Measurements from ENCODE around the gene OR7D2. TPM values are rescaled to one million over a fixed set of nuclear protein-coding genes. Genes with fewer than 3 reads are reported as not detected.
A peak's percentile ranks its signal among the peaks of the same experiment; 100 is the strongest.

The OR7D2 gene
- not detected for total RNA-seq
- polyA plus RNA-seq = under 1 TPM in 1 of 2 donors, not detected in 1; 0.15 TPM

DNA sequence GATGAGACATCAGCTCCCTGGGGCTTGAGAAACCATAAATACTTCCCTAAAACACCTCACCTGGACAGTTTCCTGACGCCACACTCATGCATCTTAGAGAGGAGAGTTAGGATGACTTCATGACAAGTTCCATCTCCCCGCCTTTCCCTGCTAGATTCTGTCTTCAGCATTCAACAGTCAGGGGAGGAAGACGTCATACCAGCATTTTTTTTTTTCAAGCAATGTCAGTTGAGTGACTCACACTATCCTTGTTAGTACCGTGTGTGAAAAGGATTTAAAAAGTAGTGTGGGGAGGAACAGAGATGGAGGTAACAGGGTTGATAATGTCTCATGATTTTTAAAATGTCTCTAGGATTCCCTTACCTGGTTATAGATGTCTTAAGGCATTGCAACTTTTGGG, at the start of gene OR7D2:
Gene OR7D2, plus strand, starts transcription at position 79 of the 400 bp plus-strand sequence. CDS start 6,803 bp downstream, outside the sequence.
- ChIA-PET POLR2A (ENCODE audit: partially characterized antibody) (no interaction called here), CTCF (ENCODE audit: partially characterized antibody) (no interaction called here)
- Histone ChIP-seq H3K4me1 (ENCODE audit: insufficient read depth, low read length) (no peaks in the 10 kb centered on the region), H3K9me3 (ENCODE audit: control insufficient read depth in 1 of 2, low read length in 2 of 2) (no peaks in the 10 kb centered on the region), H3K27me3 (ENCODE audit: insufficient read depth, low read length) (no peaks in the 10 kb centered on the region), H3K36me3 (ENCODE audit: insufficient read depth, low read length) (no peaks in the 10 kb centered on the region), H3K4me3 (ENCODE audit: low read length in 2 of 2) (no peak within 1 kb of the TSS), H3K27ac (ENCODE audit: low read depth, low read length) (no peak within 1 kb of the TSS)
- peaks cover 0 to 4% (median 0%) of the 10 kb centered on the region in 8 donors for H3K9me3 Mint-ChIP-seq
- no peak within 1 kb of the TSS for H3K4me3 Mint-ChIP-seq
- intact Hi-C loops (cut with micrococcal nuclease) = no loop called here
- peaks cover 0 to 4% of the 10 kb centered on the region in 2 donors for H3K27me3 Mint-ChIP-seq
- H3K27ac Mint-ChIP-seq = no peak within 1 kb of the TSS
- no peak for DNase-seq
- no peaks in the 10 kb centered on the region for H3K4me1 Mint-ChIP-seq
- H3K36me3 Mint-ChIP-seq = no peaks in the 10 kb centered on the region

DNA sequence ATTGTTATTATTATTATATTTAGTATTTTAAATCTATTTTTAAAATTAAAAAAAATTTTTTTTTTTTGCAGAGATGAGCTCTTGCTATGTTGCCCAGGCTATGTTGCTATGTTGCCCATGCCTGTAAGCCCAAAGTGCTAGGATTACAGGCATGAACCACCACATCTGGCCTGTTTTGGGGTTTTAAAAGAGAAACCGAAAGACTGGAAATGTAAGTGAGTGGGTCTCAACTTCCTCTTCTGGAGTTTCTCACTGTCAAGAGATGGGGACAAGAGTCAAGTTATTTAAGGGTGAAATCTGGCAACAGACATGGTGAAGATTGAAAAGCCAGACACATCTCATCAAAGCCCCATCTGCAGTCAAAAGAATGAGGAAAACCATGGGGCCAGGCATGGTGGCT, 47.8 kb upstream of the OR7D2 start:
- no peak overlapping the region for H3K27ac Mint-ChIP-seq
- peaks cover 0 to 8% (median 5%) of the 10 kb centered on the region in 4 donors for H3K4me1 Mint-ChIP-seq
- no peak overlapping the region for H3K4me3 ChIP-seq (ENCODE audit: low read length in 2 of 2)
- H3K27me3 ChIP-seq (ENCODE audit: insufficient read depth, low read length) = no peaks in the 10 kb centered on the region
- DNase-seq = no peak
- CTCF ChIA-PET (ENCODE audit: partially characterized antibody) = no interaction called here
- no peaks in the 10 kb centered on the region for H3K9me3 ChIP-seq (ENCODE audit: control insufficient read depth in 1 of 2, low read length in 2 of 2)
- no peaks in the 10 kb centered on the region for H3K36me3 Mint-ChIP-seq
- no peak overlapping the region for H3K4me3 Mint-ChIP-seq
- no peaks in the 10 kb centered on the region for H3K4me1 ChIP-seq (ENCODE audit: insufficient read depth, low read length)
- H3K36me3 ChIP-seq (ENCODE audit: insufficient read depth, low read length) = no peaks in the 10 kb centered on the region
- peaks cover 0 to 1% (median 0%) of the 10 kb centered on the region in 8 donors for H3K9me3 Mint-ChIP-seq
- intact Hi-C loops (cut with micrococcal nuclease) = no loop called here
- peaks cover 13 to 18% of the 10 kb centered on the region in 2 donors for H3K27me3 Mint-ChIP-seq
- H3K27ac ChIP-seq (ENCODE audit: low read depth, low read length) = no peak overlapping the region
- POLR2A ChIA-PET (ENCODE audit: partially characterized antibody) = no interaction called here

DNA sequence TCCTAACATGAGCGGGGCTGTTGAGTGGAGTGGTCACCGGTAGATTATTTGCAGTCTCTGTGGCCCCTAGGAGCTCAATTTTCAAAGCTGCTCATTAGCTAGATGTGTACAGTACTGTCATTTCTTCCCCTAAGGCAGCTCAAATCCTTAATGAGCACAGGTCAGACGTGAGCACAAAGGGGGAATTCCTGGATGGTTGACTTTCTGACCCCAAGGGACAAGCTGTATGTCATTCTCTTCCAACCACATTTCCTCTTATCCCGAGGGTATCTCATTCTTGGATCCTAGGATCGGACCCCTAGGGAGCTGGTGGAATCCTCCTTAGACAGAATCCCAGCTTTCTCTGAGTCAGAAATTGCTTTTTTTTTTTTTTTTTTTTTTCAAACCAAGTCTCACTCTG, 46.4 kb upstream of the OR7D2 start:
- POLR2A ChIA-PET (ENCODE audit: partially characterized antibody) = no interaction called here
- Histone ChIP-seq H3K27me3 (ENCODE audit: insufficient read depth, low read length) (no peaks in the 10 kb centered on the region), H3K4me1 (ENCODE audit: insufficient read depth, low read length) (no peaks in the 10 kb centered on the region), H3K36me3 (ENCODE audit: insufficient read depth, low read length) (no peaks in the 10 kb centered on the region), H3K4me3 (ENCODE audit: low read length in 2 of 2) (no peak overlapping the region), H3K27ac (ENCODE audit: low read depth, low read length) (no peak overlapping the region), H3K9me3 (ENCODE audit: control insufficient read depth in 1 of 2, low read length in 2 of 2) (no peaks in the 10 kb centered on the region)
- peaks cover 3 to 12% (median 7%) of the 10 kb centered on the region in 4 donors for H3K4me1 Mint-ChIP-seq
- no peaks in the 10 kb centered on the region for H3K36me3 Mint-ChIP-seq
- no peak overlapping the region for H3K27ac Mint-ChIP-seq
- H3K27me3 Mint-ChIP-seq = peaks cover 6% of the 10 kb centered on the region in 2 donors
- H3K4me3 Mint-ChIP-seq = no peak overlapping the region
- peaks cover 0 to 1% (median 0%) of the 10 kb centered on the region in 8 donors for H3K9me3 Mint-ChIP-seq
- CTCF ChIA-PET (ENCODE audit: partially characterized antibody) = no interaction called here
- intact Hi-C loops (cut with micrococcal nuclease) = no loop called here
- no peak for DNase-seq

DNA sequence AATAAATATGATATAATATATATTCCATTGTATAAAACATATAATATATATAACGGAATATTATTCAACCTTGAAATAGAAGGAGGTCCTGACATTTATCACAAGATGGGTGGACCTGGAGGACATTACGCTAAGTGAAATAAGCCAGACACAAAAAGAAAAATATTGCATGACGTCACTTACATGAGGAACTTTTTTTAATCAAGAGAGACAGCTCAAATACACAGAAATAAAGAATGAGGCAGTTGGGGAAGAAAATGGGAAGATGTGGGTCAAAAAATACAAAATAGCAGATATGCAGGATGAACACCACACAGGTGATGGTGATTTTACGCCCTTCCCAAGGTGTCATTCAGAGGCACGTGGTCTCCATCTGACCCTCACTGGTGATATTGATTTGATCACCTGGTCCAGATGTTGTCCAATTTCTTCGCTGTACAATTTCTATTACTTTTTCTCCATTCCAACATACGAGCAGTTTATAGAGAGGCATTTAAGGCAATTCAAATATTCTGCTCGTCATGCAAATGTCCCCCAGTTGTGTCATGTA, 39.1 kb upstream of the OR7D2 start:
- intact Hi-C loops (cut with micrococcal nuclease) = loop anchor here (1.0 kb wide), 3 partner anchors 296 to 482 kb away; partner anchors contain the start of genes ZNF121, ZNF266 and ZNF561
- H3K9me3 Mint-ChIP-seq = peaks cover 0 to 5% (median 3%) of the 10 kb centered on the region in 8 donors
- H3K27ac Mint-ChIP-seq = peak overlapping the region; percentile 95 to 99 (median 98)
- H3K4me3 Mint-ChIP-seq = peak overlapping the region; percentile 95 to 99 (median 98)
- Histone ChIP-seq H3K27me3 (ENCODE audit: insufficient read depth, low read length) (no peaks in the 10 kb centered on the region), H3K27ac (ENCODE audit: low read depth, low read length) (peak overlapping the region; percentile 96), H3K9me3 (ENCODE audit: control insufficient read depth in 1 of 2, low read length in 2 of 2) (peaks cover 0 to 2% of the 10 kb centered on the region in 2 donors), H3K4me1 (ENCODE audit: insufficient read depth, low read length) (peaks cover 25% of the 10 kb centered on the region), H3K36me3 (ENCODE audit: insufficient read depth, low read length) (no peaks in the 10 kb centered on the region), H3K4me3 (ENCODE audit: low read length in 2 of 2) (peak overlapping the region; percentile 82 to 88)
- peaks cover 2% of the 10 kb centered on the region in 2 donors for H3K27me3 Mint-ChIP-seq
- peaks cover 12 to 26% of the 10 kb centered on the region in 2 donors for H3K36me3 Mint-ChIP-seq
- peaks cover 27 to 44% (median 35%) of the 10 kb centered on the region in 4 donors for H3K4me1 Mint-ChIP-seq
- no peak for DNase-seq
- ChIA-PET CTCF (ENCODE audit: partially characterized antibody) (no interaction called here), POLR2A (ENCODE audit: partially characterized antibody) (no interaction called here)

DNA sequence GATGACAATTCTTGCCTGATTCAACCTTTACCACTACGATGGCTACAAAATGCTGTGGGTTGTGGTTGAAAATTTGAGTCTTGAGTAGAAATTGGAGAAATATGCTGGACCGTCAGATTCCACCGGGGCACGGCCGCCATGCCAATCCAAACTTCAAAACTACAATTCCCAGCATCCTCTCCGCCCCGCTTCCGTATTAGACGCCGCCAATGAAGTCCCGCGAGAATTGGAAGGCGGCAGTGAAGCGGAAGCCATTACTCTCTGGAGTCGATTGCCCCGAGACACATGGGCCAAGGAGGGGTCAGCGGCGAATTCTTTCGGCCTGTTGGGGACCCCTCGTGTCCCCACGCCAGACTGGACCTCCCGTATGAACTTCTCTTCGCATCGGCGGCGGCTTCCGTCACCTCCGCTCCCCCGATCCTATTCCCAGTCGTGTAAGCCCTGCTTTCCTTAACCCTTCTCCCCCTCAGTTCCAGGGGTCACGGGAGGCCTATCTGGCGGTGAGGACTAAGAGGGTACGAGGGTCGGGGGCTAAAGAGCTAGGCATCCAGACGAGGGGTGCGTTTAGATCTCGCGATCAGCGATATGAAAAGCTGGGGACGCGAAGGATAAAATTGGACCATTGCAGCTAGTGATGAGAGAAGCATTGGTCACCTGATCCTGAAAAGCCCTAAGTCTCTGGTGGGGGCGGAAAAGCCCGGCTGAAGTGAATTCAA, 38.5 kb upstream of the OR7D2 start, which contains the start of gene ZNF317:
Gene ZNF317, plus strand, starts transcription at position 239 of the 716 bp plus-strand sequence. CDS start 15,620 bp downstream, outside the sequence.
- POLR2A ChIA-PET (ENCODE audit: partially characterized antibody) = interaction anchor here (0.8 kb wide), 1 partner anchor 628 kb away, joined by 4 read pairs; the partner anchor contains the start of gene ZNF846
- peak within 1 kb of the TSS; percentile 95 to 99 (median 98) for H3K4me3 Mint-ChIP-seq
- CTCF ChIA-PET (ENCODE audit: partially characterized antibody) = no interaction called here

DNA sequence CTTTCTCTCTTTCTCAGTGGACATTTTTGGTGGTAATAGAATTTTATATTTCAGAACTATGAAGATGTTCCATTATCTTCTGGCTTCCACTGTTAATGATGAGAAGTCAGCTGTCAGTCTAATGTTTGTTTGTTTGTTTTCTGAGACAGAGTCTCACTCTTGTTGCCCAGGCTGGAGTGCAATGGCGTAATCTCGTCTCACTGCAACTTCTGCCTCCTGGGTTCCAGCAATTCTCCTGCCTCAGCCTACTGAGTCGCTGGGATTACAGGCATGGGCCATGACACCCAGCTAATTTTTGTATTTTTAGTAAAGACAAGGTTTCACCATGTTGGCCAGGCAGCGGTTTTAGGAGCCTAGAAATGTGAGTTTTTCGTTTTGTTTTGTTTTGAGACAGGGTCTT, 33.9 kb upstream of the OR7D2 start:
- POLR2A ChIA-PET (ENCODE audit: partially characterized antibody) = no interaction called here
- peak overlapping the region in 2 of 8 donors; percentile 15 to 65 for H3K4me3 Mint-ChIP-seq

More for the DNA sequence above, 38.5 kb upstream of the OR7D2 start, which contains the start of gene ZNF317:
- Mint-ChIP-seq H3K27me3 (peaks cover 1 to 2% of the 10 kb centered on the region in 2 donors), H3K4me1 (peaks cover 29 to 48% (median 37%) of the 10 kb centered on the region in 4 donors), H3K9me3 (peaks cover 0 to 11% (median 9%) of the 10 kb centered on the region in 8 donors), H3K36me3 (peaks cover 19 to 32% of the 10 kb centered on the region in 2 donors), H3K27ac (peak within 1 kb of the TSS; percentile 95 to 99 (median 98))
- Histone ChIP-seq H3K9me3 (ENCODE audit: control insufficient read depth in 1 of 2, low read length in 2 of 2) (peaks cover 0 to 8% of the 10 kb centered on the region in 2 donors), H3K27ac (ENCODE audit: low read depth, low read length) (peak within 1 kb of the TSS; percentile 96), H3K4me3 (ENCODE audit: low read length in 2 of 2) (peak within 1 kb of the TSS; percentile 82 to 88), H3K27me3 (ENCODE audit: insufficient read depth, low read length) (no peaks in the 10 kb centered on the region), H3K36me3 (ENCODE audit: insufficient read depth, low read length) (peaks cover 3% of the 10 kb centered on the region), H3K4me1 (ENCODE audit: insufficient read depth, low read length) (peaks cover 25% of the 10 kb centered on the region)
- DNase-seq = peak; percentile 88 to 95 (median 89)
- intact Hi-C loops (cut with micrococcal nuclease) = loop anchor here (1.0 kb wide), 3 partner anchors 295 to 481 kb away; partner anchors contain the start of genes ZNF121, ZNF266 and ZNF561

DNA sequence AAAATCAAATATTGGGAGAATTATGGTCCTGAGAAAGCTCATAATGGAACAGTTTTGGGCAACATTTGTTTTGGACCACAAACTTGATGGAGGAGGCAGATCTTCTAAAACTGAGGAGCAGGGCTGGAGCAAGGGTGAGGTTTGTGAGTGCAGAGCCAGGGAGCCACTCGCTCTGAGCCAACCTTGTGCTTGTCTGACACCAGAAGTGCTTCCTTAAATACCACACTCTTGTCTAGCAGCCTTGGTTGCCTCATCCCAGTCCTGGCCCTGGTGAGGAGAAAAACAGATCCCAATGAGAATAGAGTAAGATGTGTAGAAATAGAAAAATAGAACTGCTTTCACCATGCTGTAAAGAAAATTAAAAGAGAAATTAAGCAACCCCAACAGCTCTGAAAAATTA, 31.9 kb upstream of the OR7D2 start:
- Mint-ChIP-seq H3K36me3 (peaks cover 66 to 72% of the 10 kb centered on the region in 2 donors), H3K9me3 (peaks cover 0 to 32% (median 17%) of the 10 kb centered on the region in 8 donors), H3K4me3 (no peak overlapping the region), H3K27me3 (no peaks in the 10 kb centered on the region), H3K27ac (no peak overlapping the region), H3K4me1 (peaks cover 44 to 79% (median 64%) of the 10 kb centered on the region in 4 donors)
- CTCF ChIA-PET (ENCODE audit: partially characterized antibody) = no interaction called here
- no peaks in the 10 kb centered on the region for H3K27me3 ChIP-seq (ENCODE audit: insufficient read depth, low read length)
- no peak overlapping the region for H3K27ac ChIP-seq (ENCODE audit: low read depth, low read length)
- no peak for DNase-seq
- peaks cover 27% of the 10 kb centered on the region for H3K4me1 ChIP-seq (ENCODE audit: insufficient read depth, low read length)
- intact Hi-C loops (cut with micrococcal nuclease) = no loop called here
- peaks cover 0 to 8% of the 10 kb centered on the region in 2 donors for H3K9me3 ChIP-seq (ENCODE audit: control insufficient read depth in 1 of 2, low read length in 2 of 2)
- peaks cover 4% of the 10 kb centered on the region for H3K36me3 ChIP-seq (ENCODE audit: insufficient read depth, low read length)
- no peak overlapping the region for H3K4me3 ChIP-seq (ENCODE audit: low read length in 2 of 2)
- POLR2A ChIA-PET (ENCODE audit: partially characterized antibody) = no interaction called here

More for the DNA sequence above, 33.9 kb upstream of the OR7D2 start:
- peaks cover 30% of the 10 kb centered on the region for H3K4me1 ChIP-seq (ENCODE audit: insufficient read depth, low read length)
- H3K4me3 ChIP-seq (ENCODE audit: low read length in 2 of 2) = no peak overlapping the region
- DNase-seq = no peak
- peak overlapping the region in 1 of 7 donors; percentile 47 for H3K27ac Mint-ChIP-seq
- intact Hi-C loops (cut with micrococcal nuclease) = no loop called here
- peaks cover 54 to 62% of the 10 kb centered on the region in 2 donors for H3K36me3 Mint-ChIP-seq
- peaks cover 44 to 79% (median 59%) of the 10 kb centered on the region in 4 donors for H3K4me1 Mint-ChIP-seq
- H3K9me3 ChIP-seq (ENCODE audit: control insufficient read depth in 1 of 2, low read length in 2 of 2) = peaks cover 0 to 8% of the 10 kb centered on the region in 2 donors
- H3K9me3 Mint-ChIP-seq = peaks cover 0 to 19% (median 15%) of the 10 kb centered on the region in 8 donors
- CTCF ChIA-PET (ENCODE audit: partially characterized antibody) = no interaction called here
- no peaks in the 10 kb centered on the region for H3K27me3 Mint-ChIP-seq
- H3K27ac ChIP-seq (ENCODE audit: low read depth, low read length) = no peak overlapping the region
- H3K36me3 ChIP-seq (ENCODE audit: insufficient read depth, low read length) = peaks cover 4% of the 10 kb centered on the region
- H3K27me3 ChIP-seq (ENCODE audit: insufficient read depth, low read length) = no peaks in the 10 kb centered on the region

Data from CD4-positive, alpha-beta memory T cell (primary cell).